Esophagus squamous epithelium (tissue), 4 donors: Measurements from ENCODE around the gene METTL6.
"Not testable (repeated sequence)": the region's sequence is repeated elsewhere in the genome, so short reads cannot be mapped to it uniquely, and the experiment has no call there.

ENCODE experiments used
- POLR2A ChIP-seq, 4 donors: fragments of 450-650 bp; IDR thresholded peaks; one replicate each; pipeline ENCODE4 v1.6.1; 2017; ENCODE audit warnings: antibody characterized with exemption in 4 of 4, mild to moderate bottlenecking in 4 of 4, moderate library complexity in 3 of 4
- TF ChIP-seq, protein P1 (sequence below), 6 experiments: fragments of 450-650 bp in 4 of 6; fragments of 200-600 bp in 2 of 6; sonication (generic) in 2 of 6; IDR thresholded peaks; one replicate each; pipeline ENCODE4 v1.5.1; 2016 to 2019; ENCODE audit warnings: antibody characterized with exemption in 6 of 6, mild to moderate bottlenecking in 4 of 6, moderate library complexity in 4 of 6

DNA sequence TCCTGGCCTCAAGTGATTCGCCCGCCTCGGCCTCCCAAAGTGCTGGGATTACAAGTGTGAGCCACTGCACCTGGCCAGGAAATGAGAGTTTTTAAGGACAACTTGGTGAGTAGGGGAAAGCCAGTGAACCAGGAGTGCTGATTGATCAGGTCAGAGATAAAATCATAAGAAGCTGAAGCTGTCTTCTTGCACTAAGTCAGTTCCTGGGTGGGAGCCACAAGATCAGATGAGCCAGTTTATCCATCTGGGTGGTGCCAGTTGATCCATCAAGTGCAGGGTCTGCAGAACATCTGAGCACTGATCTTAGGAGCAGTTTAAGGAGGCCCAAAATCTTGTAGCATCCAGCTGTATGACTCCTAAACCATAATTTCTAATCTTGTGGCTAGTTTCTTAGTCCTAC, 39.0 kb downstream of the METTL6 start:
- not testable (repeated sequence) for TF ChIP-seq POLR2A (IDR thresholded peaks at IDR 0.05)
- TF ChIP-seq, protein P1, sequence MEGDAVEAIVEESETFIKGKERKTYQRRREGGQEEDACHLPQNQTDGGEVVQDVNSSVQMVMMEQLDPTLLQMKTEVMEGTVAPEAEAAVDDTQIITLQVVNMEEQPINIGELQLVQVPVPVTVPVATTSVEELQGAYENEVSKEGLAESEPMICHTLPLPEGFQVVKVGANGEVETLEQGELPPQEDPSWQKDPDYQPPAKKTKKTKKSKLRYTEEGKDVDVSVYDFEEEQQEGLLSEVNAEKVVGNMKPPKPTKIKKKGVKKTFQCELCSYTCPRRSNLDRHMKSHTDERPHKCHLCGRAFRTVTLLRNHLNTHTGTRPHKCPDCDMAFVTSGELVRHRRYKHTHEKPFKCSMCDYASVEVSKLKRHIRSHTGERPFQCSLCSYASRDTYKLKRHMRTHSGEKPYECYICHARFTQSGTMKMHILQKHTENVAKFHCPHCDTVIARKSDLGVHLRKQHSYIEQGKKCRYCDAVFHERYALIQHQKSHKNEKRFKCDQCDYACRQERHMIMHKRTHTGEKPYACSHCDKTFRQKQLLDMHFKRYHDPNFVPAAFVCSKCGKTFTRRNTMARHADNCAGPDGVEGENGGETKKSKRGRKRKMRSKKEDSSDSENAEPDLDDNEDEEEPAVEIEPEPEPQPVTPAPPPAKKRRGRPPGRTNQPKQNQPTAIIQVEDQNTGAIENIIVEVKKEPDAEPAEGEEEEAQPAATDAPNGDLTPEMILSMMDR (IDR thresholded peaks at IDR 0.05) = not testable (repeated sequence)
